Measurements from ENCODE around the gene AUTS2.
"Not testable (repeated sequence)": the region's sequence is repeated elsewhere in the genome, so short reads cannot be mapped to it uniquely, and the experiment has no call there.

The AUTS2 gene

DNA sequence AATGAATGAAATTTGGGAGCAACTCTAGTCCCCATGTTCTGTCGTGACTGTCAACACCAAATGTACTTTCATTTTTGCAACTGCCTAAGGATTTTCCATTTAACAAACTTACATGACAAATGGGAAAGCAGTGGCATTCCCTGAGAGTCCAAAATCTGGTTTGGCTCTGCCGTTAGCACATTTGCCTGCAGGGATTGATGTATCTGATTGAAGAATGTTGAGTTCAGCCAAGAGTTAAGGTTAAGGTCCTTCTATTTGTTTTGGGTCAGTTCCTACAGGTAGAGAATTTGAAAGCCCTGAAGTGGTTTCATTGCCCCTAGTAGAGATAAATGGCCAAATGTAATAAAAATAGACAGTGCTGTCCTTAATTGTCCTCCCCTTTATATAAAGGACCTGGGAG is 1127.2 kb downstream of the AUTS2 start:
- DNase-seq, result no peak

DNA sequence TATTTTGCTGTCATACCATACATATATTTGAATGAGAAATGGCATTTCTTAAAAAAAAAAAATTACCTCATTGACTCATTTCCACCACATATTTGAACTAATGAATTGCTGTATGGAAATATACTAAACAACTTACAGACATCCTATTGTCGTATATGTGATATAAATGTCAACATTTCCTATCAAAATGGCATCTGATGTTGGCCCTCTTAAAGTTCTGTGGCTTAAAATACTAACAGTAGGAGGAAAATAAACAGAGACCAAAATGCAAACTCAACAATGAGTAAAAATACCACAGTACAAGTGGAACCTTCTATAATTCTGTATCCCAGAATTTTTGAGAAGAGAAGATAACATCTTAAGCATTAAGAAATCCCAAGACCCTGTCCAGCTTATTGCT is 1128.0 kb downstream of the AUTS2 start:
- no peak for DNase-seq

DNA sequence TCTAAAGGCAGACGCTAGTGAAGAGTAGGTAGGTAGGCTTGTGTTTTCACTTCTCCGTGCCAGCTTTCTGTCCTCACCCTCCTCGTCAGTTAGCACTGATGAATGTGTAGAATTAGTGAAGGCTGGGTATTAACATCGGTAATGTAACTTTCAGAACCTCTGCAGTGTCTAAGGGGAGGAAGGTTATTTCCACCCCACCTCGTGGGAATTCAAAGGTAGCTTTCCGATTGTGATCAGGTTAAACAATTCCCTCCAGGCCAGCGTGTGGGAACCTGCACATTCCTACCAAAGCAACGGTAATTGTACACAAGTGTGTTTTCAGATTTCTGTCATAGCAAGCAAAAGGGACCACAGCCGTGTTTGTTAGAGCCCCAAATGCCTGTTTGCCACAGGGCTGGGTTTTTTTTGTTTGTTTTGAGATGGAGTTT is 1128.7 kb downstream of the AUTS2 start:
- no peak for DNase-seq

GRCh38 chr7:70727861-70728260 is 1129.6 kb downstream of the AUTS2 start:
- DNase-seq, result no peak

- no peak for DNase-seq
Measured at GRCh38 chr7:70728872-70729552, 1130.7 kb downstream of the AUTS2 start.

GRCh38 chr7:70729553-70730157 is 1131.4 kb downstream of the AUTS2 start:
- not testable (repeated sequence) for DNase-seq

DNA sequence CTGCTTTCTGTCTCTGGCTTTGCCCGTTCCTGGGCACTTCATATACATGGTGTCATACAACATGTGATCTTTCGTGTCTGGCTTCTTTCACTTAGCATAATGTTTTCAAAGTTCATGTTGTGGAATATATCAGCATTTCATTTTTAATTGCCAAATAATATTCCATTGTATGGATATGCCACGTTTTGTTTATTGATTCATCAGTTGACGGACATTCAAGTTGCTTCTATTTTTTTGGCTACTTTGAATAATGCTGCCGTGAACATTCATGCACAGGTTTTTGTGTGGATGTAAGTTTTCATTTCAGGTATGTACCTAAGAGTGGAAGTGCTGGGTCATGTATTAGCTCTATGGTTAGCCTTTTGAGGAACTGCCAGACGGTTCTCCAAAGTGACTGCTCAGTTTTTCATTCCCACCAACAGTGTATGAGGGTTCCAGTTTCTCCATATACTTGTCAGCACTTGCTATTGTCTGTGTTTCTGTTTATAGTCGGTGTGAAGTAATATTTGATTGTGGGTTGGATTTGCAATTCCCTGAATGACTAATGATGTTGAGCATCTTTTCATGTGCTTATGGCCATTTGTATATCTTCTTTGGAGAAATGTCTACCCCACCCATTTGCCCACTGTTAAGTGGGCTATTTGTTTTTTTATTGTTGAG is 1132.3 kb downstream of the AUTS2 start:
- DNase-seq, result no peak

DNA sequence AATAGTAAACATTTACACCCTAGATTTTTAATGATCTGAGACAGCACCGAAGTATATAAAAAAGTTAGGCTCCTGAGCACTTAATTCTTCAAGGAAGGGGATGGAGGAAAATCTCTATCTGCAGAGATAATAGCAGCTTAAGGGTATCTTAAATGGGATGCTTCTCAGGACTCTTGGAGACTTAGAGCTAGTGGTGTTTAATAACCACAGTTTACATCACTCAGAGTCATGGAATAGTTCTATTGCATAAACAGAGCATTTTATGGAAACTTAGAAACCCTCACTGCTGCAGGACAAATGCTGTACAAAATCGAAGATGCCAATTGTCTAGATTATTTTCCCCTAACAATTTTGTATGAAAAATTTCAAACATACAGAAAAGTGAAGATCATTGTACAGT is 1134.8 kb downstream of the AUTS2 start:
- no peak for DNase-seq

DNA sequence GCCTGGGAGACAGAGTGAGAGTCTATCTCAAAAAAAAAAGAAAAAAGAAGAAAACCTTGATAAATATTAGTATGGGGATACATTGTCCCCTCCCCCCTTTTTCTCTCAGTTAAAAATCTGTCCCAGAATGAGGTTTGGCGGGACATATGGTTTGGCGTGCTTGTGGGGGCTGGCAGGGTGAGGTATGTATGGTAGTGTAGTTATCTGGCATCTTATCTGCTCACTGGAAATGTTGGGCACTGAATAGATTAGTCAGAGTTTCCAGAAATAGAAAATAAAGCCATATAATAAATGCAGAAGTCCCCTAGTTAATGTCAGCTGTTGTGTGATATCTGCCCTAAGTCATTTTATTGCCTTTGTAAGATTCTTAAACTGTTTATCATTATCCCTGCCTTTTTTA is 1136.1 kb downstream of the AUTS2 start:
- DNase-seq, result no peak

GRCh38 chr7:70735313-70735712 is 1137.0 kb downstream of the AUTS2 start:
- DNase-seq, result no peak

DNA sequence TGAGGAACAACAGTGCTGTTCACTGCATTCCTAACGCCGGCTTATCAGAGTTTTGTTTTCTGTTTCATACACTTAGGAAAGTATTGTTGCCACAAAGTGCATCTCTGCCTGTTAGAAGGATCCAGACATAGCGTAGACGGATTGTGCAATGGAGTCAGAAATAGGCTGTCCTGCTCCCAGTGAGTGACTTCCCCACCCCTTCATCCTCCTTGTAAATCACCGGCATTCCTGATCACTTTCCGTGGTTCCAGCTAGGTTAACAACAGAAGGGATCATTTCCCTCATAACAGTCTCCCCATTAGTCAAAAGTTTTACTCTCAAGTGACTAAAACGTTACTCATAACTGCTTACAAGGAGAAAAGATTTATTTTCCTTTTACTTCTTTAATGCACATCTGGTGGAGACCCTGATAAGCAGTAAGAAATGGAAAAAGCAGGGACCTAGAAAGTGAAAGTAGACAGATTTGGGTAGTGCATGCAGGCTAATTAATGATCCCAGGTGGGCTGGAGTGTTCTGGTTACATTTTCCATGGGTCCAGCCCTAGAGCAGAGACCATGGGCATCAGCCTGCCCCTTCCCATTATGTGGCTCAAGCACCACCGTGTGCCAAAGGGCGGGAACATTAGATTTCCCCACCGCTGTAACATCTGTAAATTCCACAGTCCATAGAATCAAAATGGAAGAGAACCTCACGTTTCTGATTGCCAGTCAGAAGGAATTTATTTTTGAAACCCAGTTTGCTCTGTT is 1138.6 kb downstream of the AUTS2 start:
- peak in 1 of 2 donors; percentile 4 for DNase-seq

- DNase-seq, result no peak
Measured at GRCh38 chr7:70738151-70738885, 1140.0 kb downstream of the AUTS2 start.

DNA sequence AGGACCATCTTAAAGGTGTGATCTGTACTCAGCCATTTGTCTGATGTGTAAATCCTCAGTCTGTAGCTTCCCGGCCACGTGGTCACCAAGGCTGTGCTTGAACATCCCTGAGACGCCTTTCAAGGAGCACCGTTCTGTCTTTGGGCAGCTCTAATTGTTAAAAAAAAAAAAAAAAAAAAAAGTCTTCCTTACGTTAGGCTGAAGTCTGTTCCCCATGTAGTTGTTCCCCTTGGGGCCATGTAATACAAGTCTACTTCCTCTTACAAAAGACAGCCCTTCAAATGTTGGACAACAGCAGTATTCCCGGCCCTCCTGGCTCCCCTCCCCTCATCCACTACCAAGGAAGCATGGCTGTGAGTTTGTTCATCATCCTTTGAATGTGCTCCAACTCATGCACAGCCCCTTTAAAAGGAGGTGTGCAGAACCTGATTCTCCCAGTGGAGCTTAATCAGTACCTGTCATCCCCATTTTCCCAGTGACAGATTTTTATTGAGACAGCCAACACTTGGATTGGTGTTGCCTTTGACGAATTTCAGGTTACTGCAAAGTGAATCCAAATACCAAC is 1141.5 kb downstream of the AUTS2 start:
- peak; percentile 9 to 12 for DNase-seq

GRCh38 chr7:70741666-70742065 is 1143.4 kb downstream of the AUTS2 start:
- DNase-seq, result no peak

GRCh38 chr7:70743531-70744325 is 1145.5 kb downstream of the AUTS2 start:
- no peak for DNase-seq

GRCh38 chr7:70744492-70744891 is 1146.2 kb downstream of the AUTS2 start:
- no peak for DNase-seq

- no peak for DNase-seq
Measured at GRCh38 chr7:70749831-70750230, 1151.6 kb downstream of the AUTS2 start.

- no peak for DNase-seq
Measured at GRCh38 chr7:70751895-70752294, 1153.6 kb downstream of the AUTS2 start.

DNA sequence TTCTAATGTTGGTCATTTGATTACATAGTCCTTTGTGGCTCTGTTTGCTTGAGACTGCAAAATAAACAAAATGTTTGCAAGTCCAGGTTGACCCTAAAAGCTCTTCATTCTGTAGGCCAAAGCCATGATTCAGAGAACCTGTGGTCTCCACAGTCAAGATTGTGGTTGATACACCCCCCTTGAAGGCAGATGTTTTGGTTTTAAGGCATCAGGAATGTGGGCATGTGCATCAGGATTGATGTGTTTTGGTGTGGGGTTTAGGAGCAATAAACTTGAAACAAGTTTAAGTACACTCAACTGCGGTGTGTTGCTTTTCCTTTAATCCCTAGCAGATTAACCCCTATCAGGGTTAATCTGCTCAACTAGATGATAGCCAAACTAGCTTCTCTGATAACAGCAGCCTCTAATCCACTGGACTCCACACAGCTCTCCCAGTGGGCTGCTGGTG is 1154.5 kb downstream of the AUTS2 start:
- no peak for DNase-seq

DNA sequence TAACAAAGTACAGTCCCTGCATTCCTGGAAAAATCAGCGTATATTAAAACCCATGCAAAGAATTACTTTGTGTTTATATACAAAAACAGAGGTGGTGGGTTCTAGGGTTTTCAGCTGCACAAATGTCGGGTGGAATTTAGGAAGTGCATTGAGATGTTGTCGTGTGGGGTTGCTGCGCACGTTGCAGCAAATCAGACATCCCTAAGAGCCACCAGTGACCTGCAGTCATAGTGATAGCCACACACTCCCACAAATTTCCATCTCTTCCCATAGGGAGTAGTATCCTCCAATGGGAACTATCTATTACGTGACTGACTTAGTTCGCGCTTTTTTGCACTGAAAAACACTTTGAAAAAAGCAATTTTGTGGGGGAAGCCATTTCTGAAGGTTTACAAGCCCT is 1158.5 kb downstream of the AUTS2 start:
- no peak for DNase-seq

DNA sequence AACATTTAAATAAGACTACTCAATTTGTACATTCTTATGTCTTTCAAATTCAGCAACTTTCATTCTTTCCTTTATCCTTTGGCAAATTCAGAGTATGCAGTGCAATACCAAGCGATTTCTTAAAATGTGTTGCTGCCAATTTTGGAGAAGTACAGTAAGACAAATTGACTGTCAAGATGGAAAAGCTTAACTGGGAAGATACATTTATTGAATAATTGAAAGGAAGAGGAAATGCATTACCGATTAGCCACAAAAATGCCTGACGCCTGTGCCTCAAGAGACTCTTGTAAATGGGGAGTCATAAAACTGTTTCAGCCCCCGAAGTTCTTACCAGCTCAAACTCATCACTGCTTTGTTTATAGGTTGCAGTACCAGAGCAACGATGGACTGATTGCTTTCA is 1160.4 kb downstream of the AUTS2 start:
- no peak for DNase-seq

- no peak for DNase-seq
Measured at GRCh38 chr7:70759674-70760073, 1161.4 kb downstream of the AUTS2 start.

Measured in inflammatory macrophage treated with lipopolysaccharide for 1 hour (primary cell).